Measurements from ENCODE around the gene TLN1. TPM values are rescaled to one million over a fixed set of nuclear protein-coding genes. Genes with fewer than 3 reads are reported as not detected.

The TLN1 gene
- polyA plus RNA-seq, 2 of the 4 experiments (the other 2 are of a cell fraction): 65.5 to 108 TPM

DNA sequence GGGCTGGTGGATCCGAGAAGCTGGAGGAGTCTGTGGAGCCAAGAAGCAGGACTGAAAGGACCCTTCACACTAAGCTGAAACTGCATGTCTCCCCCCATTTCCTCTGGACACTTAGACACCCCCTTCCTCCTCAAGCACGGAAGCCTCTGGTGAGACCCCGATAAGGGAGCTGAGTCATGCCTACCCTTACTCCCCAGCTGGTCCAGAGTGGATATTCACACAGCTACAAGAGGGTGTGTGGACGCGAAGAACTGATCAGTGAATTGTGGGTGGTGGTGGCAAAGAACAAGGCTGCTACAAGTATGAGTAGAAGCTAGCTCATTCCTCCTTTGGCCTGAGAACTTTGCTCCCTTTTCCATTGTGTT is 4.3 kb downstream of the TLN1 start (continued):
- TF ChIP-seq, protein P1, sequence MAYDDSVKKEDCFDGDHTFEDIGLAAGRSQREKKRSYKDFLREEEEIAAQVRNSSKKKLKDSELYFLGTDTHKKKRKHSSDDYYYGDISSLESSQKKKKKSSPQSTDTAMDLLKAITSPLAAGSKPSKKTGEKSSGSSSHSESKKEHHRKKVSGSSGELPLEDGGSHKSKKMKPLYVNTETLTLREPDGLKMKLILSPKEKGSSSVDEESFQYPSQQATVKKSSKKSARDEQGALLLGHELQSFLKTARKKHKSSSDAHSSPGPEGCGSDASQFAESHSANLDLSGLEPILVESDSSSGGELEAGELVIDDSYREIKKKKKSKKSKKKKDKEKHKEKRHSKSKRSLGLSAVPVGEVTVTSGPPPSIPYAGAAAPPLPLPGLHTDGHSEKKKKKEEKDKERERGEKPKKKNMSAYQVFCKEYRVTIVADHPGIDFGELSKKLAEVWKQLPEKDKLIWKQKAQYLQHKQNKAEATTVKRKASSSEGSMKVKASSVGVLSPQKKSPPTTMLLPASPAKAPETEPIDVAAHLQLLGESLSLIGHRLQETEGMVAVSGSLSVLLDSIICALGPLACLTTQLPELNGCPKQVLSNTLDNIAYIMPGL (CRISPR knock-in tag; IDR thresholded peaks at IDR 0.05; ENCODE audit: borderline replicate concordance): no peak
- no peak for TF ChIP-seq CHD2 (IDR thresholded peaks at IDR 0.05; ENCODE audit: low read length, partially characterized antibody)
- no peak for TF ChIP-seq RNF2 (IDR thresholded peaks at IDR 0.05; ENCODE audit: borderline replicate concordance, low read depth)
- TF ChIP-seq HEYL (CRISPR knock-in tag; IDR thresholded peaks at IDR 0.05): no peak
- TF ChIP-seq EHMT2 (IDR thresholded peaks at IDR 0.05; ENCODE audit: low read depth): no peak
- no peak for TF ChIP-seq POLR2AphosphoS2 (conservative IDR thresholded peaks at IDR 0.05; ENCODE audit: low read length)
- TF ChIP-seq ZNF302 (CRISPR knock-in tag; IDR thresholded peaks at IDR 0.05): no peak
- TF ChIP-seq RARB (CRISPR knock-in tag; IDR thresholded peaks at IDR 0.05): no peak
- TF ChIP-seq ZFP36 (IDR thresholded peaks at IDR 0.05; ENCODE audit: borderline replicate concordance, partially characterized antibody): no peak

DNA sequence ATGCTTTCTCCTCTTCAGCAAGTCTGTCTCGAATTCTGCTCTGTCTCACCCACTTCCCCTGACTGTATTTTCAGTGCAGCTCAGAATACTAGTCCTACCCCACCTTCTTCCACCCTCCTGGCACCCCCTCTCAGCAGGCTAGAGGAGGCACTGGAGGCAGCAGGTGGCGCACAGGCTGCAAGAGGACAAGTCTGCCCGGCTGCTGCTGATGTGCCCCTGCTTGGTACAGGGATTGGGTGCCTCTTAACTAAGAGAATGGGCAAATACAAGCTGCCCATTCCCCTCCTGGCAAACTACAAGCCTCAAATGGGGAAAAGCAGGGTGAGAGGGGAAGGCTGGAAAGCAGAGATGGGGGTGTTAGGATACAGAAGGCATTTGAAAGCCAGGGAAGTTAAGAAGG is 5.1 kb downstream of the TLN1 start:
- FAIRE-seq (no peak), DNase-seq (ENCODE audit: low read depth in 1 of 2, low spot score in 1 of 2) (peak in 1 of 2 experiments; percentile 49), ATAC-seq (peak in 1 of 2 experiments; percentile 59; a peak in 3 of 6 replicates)
- WGBS (ENCODE audit: missing lambda C conversion rate): 75% methylated on average over 3 of the region's 3 CpGs
- no peaks in the 10 kb centered on the region for H3K9me3 ChIP-seq
- ChIA-PET POLR2A (interaction anchor here (2.3 kb wide), 1 partner anchor 69 kb away, joined by 7 read pairs; the partner anchor contains the start of genes CCDC107 and RMRP), CTCF (interaction anchor here (1.4 to 31.4 kb wide), 9 partner anchors 9 to 156 kb away, joined by 3 to 758 read pairs (median 12); partner anchors contain the start of genes ARHGEF39, CCDC107, GBA2 and RGP1)
- H3K27ac ChIP-seq: peak overlapping the region; percentile 74 to 95
- H3K4me3 ChIP-seq: no peak overlapping the region
- H3K4me2 ChIP-seq: peak overlapping the region; percentile 74
- H3K4me1 ChIP-seq: peaks cover 42% of the 10 kb centered on the region
- TF ChIP-seq, protein P2, sequence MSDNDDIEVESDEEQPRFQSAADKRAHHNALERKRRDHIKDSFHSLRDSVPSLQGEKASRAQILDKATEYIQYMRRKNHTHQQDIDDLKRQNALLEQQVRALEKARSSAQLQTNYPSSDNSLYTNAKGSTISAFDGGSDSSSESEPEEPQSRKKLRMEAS (IDR thresholded peaks at IDR 0.05): no peak
- TF ChIP-seq HOXB5 (CRISPR knock-in tag; IDR thresholded peaks at IDR 0.05): no peak
- TF ChIP-seq RFX5 (IDR thresholded peaks at IDR 0.05): peak; percentile 97
- no peak for TF ChIP-seq CHD2 (IDR thresholded peaks at IDR 0.05; ENCODE audit: low read length, partially characterized antibody)

DNA sequence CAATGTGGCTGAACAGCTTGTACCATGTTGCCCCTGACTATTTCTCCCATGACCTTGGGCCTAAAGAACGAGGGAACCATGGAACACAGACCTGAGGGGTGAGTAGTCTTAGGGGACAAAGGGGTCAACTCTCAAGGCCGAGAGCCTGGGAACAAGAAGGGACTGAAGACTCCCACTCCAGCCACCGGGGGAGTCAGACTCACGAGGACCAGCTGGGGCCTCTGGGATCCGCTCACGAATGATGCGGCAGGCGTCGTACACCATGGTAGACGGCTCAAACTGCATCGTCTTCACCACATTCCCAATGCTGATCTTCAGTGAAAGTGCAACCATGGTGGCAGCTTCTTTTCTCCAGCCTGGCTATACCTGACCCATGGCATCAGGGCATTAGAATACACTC is 6.6 kb downstream of the TLN1 start:
- H3K4me3 ChIP-seq: no peak overlapping the region
- TF ChIP-seq ZFP36 (IDR thresholded peaks at IDR 0.05; ENCODE audit: borderline replicate concordance, partially characterized antibody) (no peak), RAD21 (conservative IDR thresholded peaks at IDR 0.05 in 1 of 2, IDR thresholded peaks at IDR 0.05 in 1 of 2) (no peak), RFX5 (IDR thresholded peaks at IDR 0.05) (no peak), RNF2 (IDR thresholded peaks at IDR 0.05; ENCODE audit: borderline replicate concordance, low read depth) (no peak), CBX8 (IDR thresholded peaks at IDR 0.05) (no peak), MAZ (IDR thresholded peaks at IDR 0.05; ENCODE audit: borderline replicate concordance, low read depth, low read length) (no peak), FOXS1 (CRISPR knock-in tag; IDR thresholded peaks at IDR 0.05) (no peak), JUNB (IDR thresholded peaks at IDR 0.05) (no peak)
- TF ChIP-seq, protein P3, sequence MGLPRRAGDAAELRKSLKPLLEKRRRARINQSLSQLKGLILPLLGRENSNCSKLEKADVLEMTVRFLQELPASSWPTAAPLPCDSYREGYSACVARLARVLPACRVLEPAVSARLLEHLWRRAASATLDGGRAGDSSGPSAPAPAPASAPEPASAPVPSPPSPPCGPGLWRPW (IDR thresholded peaks at IDR 0.05): no peak
- TF ChIP-seq, protein P4, sequence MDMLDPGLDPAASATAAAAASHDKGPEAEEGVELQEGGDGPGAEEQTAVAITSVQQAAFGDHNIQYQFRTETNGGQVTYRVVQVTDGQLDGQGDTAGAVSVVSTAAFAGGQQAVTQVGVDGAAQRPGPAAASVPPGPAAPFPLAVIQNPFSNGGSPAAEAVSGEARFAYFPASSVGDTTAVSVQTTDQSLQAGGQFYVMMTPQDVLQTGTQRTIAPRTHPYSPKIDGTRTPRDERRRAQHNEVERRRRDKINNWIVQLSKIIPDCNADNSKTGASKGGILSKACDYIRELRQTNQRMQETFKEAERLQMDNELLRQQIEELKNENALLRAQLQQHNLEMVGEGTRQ (IDR thresholded peaks at IDR 0.05): no peak
- no peak overlapping the region for H3K27ac ChIP-seq
- no peaks in the 10 kb centered on the region for H3K9me3 ChIP-seq
- DNase-seq (ENCODE audit: low read depth in 1 of 2, low spot score in 1 of 2): no peak
- ChIA-PET POLR2A (no interaction called here), CTCF (interaction anchor here (1.4 to 31.4 kb wide), 5 partner anchors 10 to 67 kb away, joined by 3 to 758 read pairs (median 116); partner anchors contain the start of genes CCDC107, GBA2, RGP1 and RMRP)
- H3K4me2 ChIP-seq: no peak overlapping the region
- no peak for FAIRE-seq
- 94% methylated on average over 11 of the region's 11 CpGs for WGBS (ENCODE audit: missing lambda C conversion rate)
- H3K4me1 ChIP-seq: peaks cover 36% of the 10 kb centered on the region
- ATAC-seq: no peak

Data from A549 (cell line).